Stimulated activated CD4-positive, alpha-beta T cell treated with anti-CD3 and anti-CD28 coated beads, Interleukin-4, amount 100 ng/mL, for 24 hours (primary cell): ENCODE results near the gene TOP1.

Source experiments
- DNase-seq: peaks from one replicate; pipeline ENCODE4 v3.0.0-alpha.2; 2020

The TOP1 gene

GRCh38 chr20:41058674-41059635 lies 30.3 kb downstream of the TOP1 start:
- DNase-seq, result no peak

GRCh38 chr20:41061155-41061554 lies 32.5 kb downstream of the TOP1 start:
- no peak for DNase-seq

GRCh38 chr20:41063442-41063841 lies 34.8 kb downstream of the TOP1 start:
- no peak for DNase-seq

GRCh38 chr20:41064377-41064776 lies 35.8 kb downstream of the TOP1 start:
- no peak for DNase-seq

- DNase-seq, result no peak
Measured at GRCh38 chr20:41065716-41066115, 37.1 kb downstream of the TOP1 start.

- no peak for DNase-seq
Measured at GRCh38 chr20:41068806-41069205, 40.2 kb downstream of the TOP1 start.

- no peak for DNase-seq
Measured at GRCh38 chr20:41072190-41072863, 43.7 kb downstream of the TOP1 start.

GRCh38 chr20:41072915-41073314 lies 44.3 kb downstream of the TOP1 start:
- no peak for DNase-seq

GRCh38 chr20:41074441-41074840 lies 45.8 kb downstream of the TOP1 start:
- DNase-seq, result no peak

- DNase-seq, result no peak
Measured at GRCh38 chr20:41076776-41077175, 48.2 kb downstream of the TOP1 start.

- no peak for DNase-seq
Measured at GRCh38 chr20:41078329-41078728, 49.7 kb downstream of the TOP1 start.

- no peak for DNase-seq
Measured at GRCh38 chr20:41079066-41079465, 50.4 kb downstream of the TOP1 start.

- DNase-seq, result no peak
Measured at GRCh38 chr20:41080866-41081265, 52.2 kb downstream of the TOP1 start.

GRCh38 chr20:41081276-41081814 lies 52.7 kb downstream of the TOP1 start:
- no peak for DNase-seq

- no peak for DNase-seq
Measured at GRCh38 chr20:41082306-41082705, 53.7 kb downstream of the TOP1 start.

- no peak for DNase-seq
Measured at GRCh38 chr20:41085606-41086005, 57.0 kb downstream of the TOP1 start.

GRCh38 chr20:41086402-41087324 lies 58.0 kb downstream of the TOP1 start:
- DNase-seq, result no peak

- DNase-seq, result no peak
Measured at GRCh38 chr20:41087325-41087685, 58.7 kb downstream of the TOP1 start.

GRCh38 chr20:41087777-41088176 lies 59.2 kb downstream of the TOP1 start:
- DNase-seq, result no peak

GRCh38 chr20:41089555-41089954 lies 60.9 kb downstream of the TOP1 start:
- no peak for DNase-seq

- DNase-seq, result no peak
Measured at GRCh38 chr20:41091927-41092326, 63.3 kb downstream of the TOP1 start.

- peak; percentile 5 for DNase-seq
Measured at GRCh38 chr20:41094353-41095055, 65.9 kb downstream of the TOP1 start.
